ENCODE data around the gene SDR9C7. TPM values are rescaled to one million over a fixed set of nuclear protein-coding genes. Genes with fewer than 3 reads are reported as not detected.

SDR9C7 gene
- total and polyA plus RNA-seq, 2 of the 8 experiments (the other 6 are each of a cell fraction or from before 2014, with no cell fraction given) = 0.11 TPM; not detected in 1

DNA sequence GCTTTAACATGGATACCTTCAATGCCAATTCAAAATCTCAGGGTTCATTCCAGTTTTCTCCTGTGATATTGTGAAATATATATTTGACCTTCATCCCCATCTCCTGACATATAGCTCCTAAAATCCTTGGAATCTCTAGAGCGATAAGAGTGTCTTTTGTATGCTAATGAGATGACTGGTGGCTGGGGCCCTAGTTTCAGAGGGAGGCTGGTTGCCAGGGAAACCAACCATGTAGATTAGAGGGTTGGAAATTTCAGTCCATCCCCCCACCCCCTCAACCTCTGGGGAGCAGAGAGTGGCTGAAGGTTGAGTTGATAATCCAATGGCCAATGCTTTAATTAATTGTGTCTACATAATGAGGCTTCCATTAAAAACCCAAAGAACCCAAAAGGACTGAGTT lies 59.4 kb downstream of the SDR9C7 start:
- FAIRE-seq = no peak
- H3K79me1 ChIP-seq (ENCODE audit: low read depth, low read length) = no peaks in the 10 kb centered on the region
- H3K4me3 ChIP-seq (ENCODE audit: extremely low read depth in 1 of 4, insufficient read depth in 2 of 4, low read depth in 3 of 4, low read length in 4 of 4) = peak overlapping the region in 1 of 4 experiments; percentile 21; a peak in 1 of 8 replicates
- 57% methylated on average over 1 of the region's 1 CpG; no CpG with 5 or more reads in 1 of the 2 experiments for WGBS, 2 experiments (ENCODE audit: extremely low coverage in 1 of 2, insufficient coverage in 1 of 2, insufficient read length in 1 of 2, insufficient replicate concordance in 2 of 2, low coverage in 1 of 2, low lambda C conversion rate in 2 of 2, missing lambda C conversion rate in 1 of 2)
- ChIA-PET POLR2A (ENCODE audit: partially characterized antibody) (no interaction called here), CTCF (ENCODE audit: partially characterized antibody) (interaction anchor here (1.4 kb wide), 1 partner anchor 112 kb away, joined by 3 read pairs; the partner anchor contains the start of gene HSD17B6)
- H3K79me2 ChIP-seq (ENCODE audit: control insufficient read depth in 1 of 2, insufficient read depth in 2 of 2, low read length in 2 of 2) = no peaks in the 10 kb centered on the region
- no peak overlapping the region for H2BK5ac ChIP-seq (ENCODE audit: low read depth, low read length)
- no peak overlapping the region for H3K9ac ChIP-seq (replicated peaks in 1 of 4; ENCODE audit: extremely low read depth in 1 of 4, low read depth in 3 of 4, low read length in 3 of 4)
- H3K23ac ChIP-seq (ENCODE audit: insufficient read length) = no peak overlapping the region
- H4K91ac ChIP-seq (replicated peaks; ENCODE audit: insufficient read length, low read length) = no peak overlapping the region
- H3K14ac ChIP-seq (ENCODE audit: insufficient read length) = no peak overlapping the region
- no peaks in the 10 kb centered on the region; a peak in 1 of 8 replicates for H3K36me3 ChIP-seq (ENCODE audit: control insufficient read depth in 2 of 4, insufficient read depth in 4 of 4, low read length in 3 of 4)
- H2BK15ac ChIP-seq (ENCODE audit: low read length) = no peak overlapping the region
- no peak overlapping the region for H4K8ac ChIP-seq (ENCODE audit: extremely low read depth, insufficient read depth, low read length)
- H2AK5ac ChIP-seq (ENCODE audit: low read depth, low read length) = no peak overlapping the region
- no peak overlapping the region for H2BK12ac ChIP-seq (ENCODE audit: low read depth, low read length)
- H3K18ac ChIP-seq (ENCODE audit: extremely low read depth, low read length) = no peak overlapping the region
- H2AFZ ChIP-seq (ENCODE audit: low read length) = no peak overlapping the region
- H3K27ac ChIP-seq (ENCODE audit: low read depth, low read length) = no peak overlapping the region
- H4K20me1 ChIP-seq (replicated peaks in 1 of 2; ENCODE audit: control insufficient read depth in 1 of 2, insufficient read depth in 2 of 2, low read length in 2 of 2) = no peaks in the 10 kb centered on the region
- no peak overlapping the region for H2BK120ac ChIP-seq (replicated peaks; ENCODE audit: low read depth, low read length)
- TF ChIP-seq, protein P1, sequence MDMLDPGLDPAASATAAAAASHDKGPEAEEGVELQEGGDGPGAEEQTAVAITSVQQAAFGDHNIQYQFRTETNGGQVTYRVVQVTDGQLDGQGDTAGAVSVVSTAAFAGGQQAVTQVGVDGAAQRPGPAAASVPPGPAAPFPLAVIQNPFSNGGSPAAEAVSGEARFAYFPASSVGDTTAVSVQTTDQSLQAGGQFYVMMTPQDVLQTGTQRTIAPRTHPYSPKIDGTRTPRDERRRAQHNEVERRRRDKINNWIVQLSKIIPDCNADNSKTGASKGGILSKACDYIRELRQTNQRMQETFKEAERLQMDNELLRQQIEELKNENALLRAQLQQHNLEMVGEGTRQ (IDR thresholded peaks at IDR 0.05; ENCODE audit: low read length) = no peak
- TF ChIP-seq SP1 (IDR thresholded peaks at IDR 0.05; ENCODE audit: low read depth, low read length) = peak; percentile 45; the same call in 1 of the 2 replicates
- no peaks in the 10 kb centered on the region for H3K23me2 ChIP-seq (ENCODE audit: low read depth, low read length)
- H2BK20ac ChIP-seq (ENCODE audit: low read length) = no peak overlapping the region
- H4K5ac ChIP-seq (ENCODE audit: insufficient read length, low read depth, low read length) = no peak overlapping the region
- H3K4ac ChIP-seq (replicated peaks; ENCODE audit: insufficient read length, low read depth, low read length) = no peak overlapping the region
- peaks cover 7 to 25% of the 10 kb centered on the region in 2 experiments for H3K9me3 ChIP-seq (ENCODE audit: insufficient read depth in 2 of 2, low read depth in 1 of 2, low read length in 1 of 2)
- no peak overlapping the region for H3K4me2 ChIP-seq (ENCODE audit: insufficient read depth in 1 of 2, low read depth in 2 of 2, low read length in 2 of 2)
- no peak overlapping the region for H3K56ac ChIP-seq (replicated peaks; ENCODE audit: insufficient read length, low read depth, low read length)
- H3K4me1 ChIP-seq (replicated peaks in 1 of 4; ENCODE audit: control insufficient read depth in 3 of 4, insufficient read depth in 4 of 4, low read length in 3 of 4) = peaks cover 0 to 4% (median 0%) of the 10 kb centered on the region in 4 experiments; a peak in 2 of 7 replicates
- DNase-seq (ENCODE audit: low read depth in 1 of 2, low spot score in 2 of 2) = no peak
- no peaks in the 10 kb centered on the region for H3K27me3 ChIP-seq (replicated peaks in 1 of 4; ENCODE audit: control insufficient read depth in 3 of 4, extremely low read depth in 1 of 4, insufficient read depth in 3 of 4, low read length in 3 of 4)

All from H1 (cell line).